Kidney capillary endothelial cell (primary cell): Measurements from ENCODE around the gene AADACL4.
A peak's percentile ranks its signal among the peaks of the same experiment; 100 is the strongest.

ENCODE experiments used
- DNase-seq: peaks from one replicate; pipeline ENCODE4 v3.0.0-alpha.2; 2018; ENCODE audit warnings: low spot score

Gene AADACL4

GRCh38 chr1:12613180-12613579, 30.7 kb upstream of the AADACL4 start:
- no peak for DNase-seq

DNA sequence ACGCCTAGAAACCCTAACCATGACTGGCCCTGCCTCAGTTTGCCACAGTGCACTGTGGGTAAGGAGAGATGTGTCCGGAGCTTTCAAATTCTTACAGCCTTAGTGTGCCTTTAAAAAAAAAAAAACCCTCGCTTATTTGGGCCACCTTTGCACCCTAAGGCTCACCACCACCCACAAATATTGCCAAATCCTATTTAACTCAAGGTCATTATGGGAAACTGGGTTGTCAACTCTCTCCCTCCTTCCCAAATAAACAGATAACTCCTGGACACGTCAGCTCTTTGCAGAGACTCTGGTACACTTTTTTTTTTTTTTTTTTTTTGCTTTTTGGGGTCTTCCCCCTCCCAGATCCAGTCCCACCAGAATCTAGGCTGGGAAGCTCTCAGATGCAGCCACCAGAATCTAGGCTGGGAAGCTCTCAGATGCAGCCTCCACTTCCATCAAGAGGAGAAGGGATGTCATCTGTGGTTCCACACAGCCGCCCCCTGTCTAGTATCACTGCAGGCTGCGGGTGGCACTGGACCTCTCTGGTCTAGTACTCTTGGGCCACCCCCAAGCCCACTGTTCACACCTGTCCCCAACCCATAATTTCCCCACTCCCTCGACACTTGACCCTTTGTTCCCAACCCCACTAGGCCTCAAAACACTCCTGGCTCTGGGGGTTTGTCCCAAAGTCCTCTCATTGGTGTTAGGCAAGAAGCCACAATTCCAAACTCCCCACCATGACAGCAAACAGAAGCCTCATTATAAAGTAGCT, 29.3 kb upstream of the AADACL4 start:
- no peak for DNase-seq

DNA sequence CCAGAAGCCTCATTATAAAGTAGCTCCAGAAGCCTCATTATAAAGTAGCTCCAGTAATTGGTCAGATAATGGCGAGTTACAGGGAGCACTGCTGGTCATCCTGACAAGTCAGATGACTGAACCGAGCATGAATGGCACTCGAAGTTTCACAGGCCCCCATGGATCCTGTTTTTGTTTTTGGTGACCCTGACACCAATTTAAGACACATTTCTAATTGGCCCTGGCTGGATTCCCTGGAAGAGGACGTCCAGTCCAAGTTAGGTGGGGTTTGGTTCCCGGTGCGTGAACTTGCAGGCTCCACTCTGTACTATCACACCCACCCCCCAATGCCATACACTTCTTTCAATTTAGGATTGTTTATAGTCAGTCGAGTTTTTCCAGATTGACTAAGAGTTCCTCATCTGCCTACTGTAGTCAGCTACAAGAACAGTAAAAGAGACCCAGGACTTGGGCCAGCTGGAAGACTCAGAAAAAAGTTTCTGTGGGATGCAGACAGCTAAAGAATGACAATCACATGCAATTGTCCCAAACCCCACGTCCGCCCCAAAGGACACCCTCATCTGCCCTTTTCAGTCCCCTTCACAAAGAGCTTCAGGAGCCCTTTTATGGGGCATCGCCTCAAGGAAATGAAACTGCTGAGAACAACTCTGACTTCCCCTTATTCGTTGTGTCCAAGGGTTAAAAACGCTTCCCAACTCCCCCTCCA, 28.6 kb upstream of the AADACL4 start:
- no peak for DNase-seq

- DNase-seq: no peak
Measured at GRCh38 chr1:12615865-12616708, 27.8 kb upstream of the AADACL4 start.

GRCh38 chr1:12616709-12617373, 27.0 kb upstream of the AADACL4 start:
- DNase-seq: no peak

DNA sequence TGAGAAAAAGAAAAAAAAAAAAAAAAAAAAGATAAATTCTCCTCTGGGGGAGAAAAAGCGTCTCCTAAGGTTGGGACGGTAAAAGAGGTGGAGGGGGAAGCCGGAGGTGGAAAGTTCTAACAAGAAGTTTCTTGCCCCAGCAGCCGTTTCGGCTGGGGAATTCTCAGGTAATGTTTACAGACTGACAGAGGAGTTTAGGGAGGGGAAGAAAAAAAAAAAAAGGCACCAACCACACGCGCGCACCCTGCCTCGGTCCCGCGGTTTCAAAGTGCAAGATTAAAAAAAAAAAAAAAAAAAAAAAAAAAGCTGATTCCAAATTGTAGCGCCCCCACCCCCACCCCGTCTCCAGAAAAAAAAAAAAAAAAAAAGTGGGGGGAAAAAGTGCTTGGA, 26.4 kb upstream of the AADACL4 start:
- no peak for DNase-seq

- DNase-seq: no peak
Measured at GRCh38 chr1:12617901-12618660, 25.8 kb upstream of the AADACL4 start, which contains the start of gene DHRS3. Gene DHRS3 (minus strand): TSS chr1:12618210. CDS start chr1:12617348, 862 bp downstream.

DNA sequence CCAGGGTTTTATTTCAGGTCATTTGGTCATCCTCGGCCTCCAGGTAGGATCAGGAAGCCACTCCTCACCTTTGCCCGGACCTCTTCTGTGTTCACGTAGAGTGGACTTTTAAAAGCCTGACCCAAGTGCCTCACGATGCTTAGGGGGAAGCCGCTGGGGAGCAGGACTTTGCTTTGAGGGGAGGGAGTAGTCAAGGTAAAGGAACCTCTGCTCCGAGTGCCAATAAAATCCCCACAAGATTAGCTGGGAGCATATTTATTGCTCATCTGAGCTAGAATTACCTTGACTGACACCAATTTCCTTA, 25.3 kb upstream of the AADACL4 start:
- DNase-seq: no peak

GRCh38 chr1:12618965-12619791, 24.7 kb upstream of the AADACL4 start:
- peak; percentile 75 for DNase-seq

- peak; percentile 80 for DNase-seq
Measured at GRCh38 chr1:12619792-12620487, 23.9 kb upstream of the AADACL4 start.

DNA sequence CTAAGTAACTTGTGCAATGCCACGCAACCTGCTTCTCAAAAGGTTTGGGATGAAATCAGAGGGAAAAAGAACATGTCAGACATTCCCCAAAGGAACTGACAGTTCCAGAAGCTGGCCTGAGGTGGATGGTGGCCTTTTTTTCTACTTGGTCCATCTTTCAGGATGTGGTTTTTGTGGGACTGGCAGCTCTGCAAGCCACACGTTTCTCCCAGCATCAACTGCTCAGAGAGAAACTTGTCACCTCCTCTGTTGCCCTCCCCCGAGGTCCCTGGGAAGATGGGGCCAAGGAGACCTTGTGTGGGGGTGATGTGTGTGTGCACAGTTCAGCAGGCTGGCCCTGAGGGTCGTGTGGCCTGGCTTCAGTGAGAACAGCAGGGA, 23.4 kb upstream of the AADACL4 start:
- no peak for DNase-seq

DNA sequence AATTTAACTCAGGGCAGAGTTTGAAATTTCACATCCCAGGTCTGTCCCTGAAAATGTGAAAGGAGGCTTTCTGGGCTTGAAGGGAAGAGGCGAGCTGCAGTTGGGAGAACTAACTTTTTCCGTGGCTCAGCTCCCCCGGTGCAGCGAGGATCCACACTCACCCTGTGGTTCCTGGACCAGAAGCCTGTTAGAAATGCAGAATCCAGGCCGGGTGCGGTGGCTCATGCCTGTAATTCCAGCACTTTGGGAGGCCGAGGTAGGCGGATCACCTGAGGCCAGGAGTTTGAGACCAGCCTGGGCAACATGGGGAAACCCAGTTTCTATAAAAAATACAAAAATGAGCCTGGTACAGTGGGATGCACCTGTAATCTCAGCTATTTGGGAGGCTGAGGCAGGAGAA, 23.0 kb upstream of the AADACL4 start:
- DNase-seq: no peak

DNA sequence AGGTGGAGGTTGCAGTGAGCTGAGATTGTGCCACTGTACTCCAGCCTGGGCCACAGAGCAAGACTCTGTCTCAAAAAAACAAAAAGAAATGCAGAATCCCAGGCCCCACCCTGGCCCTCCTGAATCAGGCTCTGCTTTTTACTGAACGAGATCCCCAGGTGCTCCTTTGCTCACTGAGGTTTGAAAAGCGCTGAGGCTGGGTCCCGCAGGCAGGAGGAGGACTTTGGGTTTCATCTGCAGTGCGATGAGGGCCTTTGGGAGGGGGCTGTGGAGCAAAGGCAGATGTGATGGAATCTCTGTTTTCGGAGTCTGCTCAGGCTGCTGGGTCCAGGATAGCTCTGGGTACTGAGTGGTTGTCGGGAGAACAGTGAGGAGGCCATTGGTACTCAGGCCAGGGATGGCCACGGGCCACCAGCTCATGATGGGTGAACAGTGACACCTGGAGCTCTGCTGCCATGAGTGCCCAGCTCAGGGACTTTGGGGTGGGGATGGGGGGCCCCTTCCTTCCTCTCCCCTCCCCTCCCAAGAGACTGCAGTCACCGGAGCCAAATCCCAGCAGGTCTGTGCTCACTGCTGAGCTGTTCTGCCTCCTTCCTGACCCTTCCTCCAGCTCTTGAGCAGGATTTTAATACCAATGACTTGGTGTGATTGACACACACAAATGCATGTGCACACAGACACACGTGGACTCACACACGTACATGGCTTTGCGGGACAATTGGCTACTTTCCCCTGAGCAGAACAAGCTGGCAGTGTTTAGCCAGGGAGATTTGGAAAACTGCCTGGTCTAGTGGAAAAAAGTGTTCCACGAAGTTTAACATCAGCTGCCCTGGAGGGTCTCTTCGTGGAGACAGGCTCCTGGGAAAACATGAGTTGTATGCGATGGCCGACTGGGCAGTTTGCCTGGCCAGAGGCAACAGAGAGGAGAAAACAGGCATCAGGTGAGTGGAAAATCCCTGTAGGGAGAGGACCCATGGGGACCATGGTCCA, 22.2 kb upstream of the AADACL4 start:
- DNase-seq: no peak

DNA sequence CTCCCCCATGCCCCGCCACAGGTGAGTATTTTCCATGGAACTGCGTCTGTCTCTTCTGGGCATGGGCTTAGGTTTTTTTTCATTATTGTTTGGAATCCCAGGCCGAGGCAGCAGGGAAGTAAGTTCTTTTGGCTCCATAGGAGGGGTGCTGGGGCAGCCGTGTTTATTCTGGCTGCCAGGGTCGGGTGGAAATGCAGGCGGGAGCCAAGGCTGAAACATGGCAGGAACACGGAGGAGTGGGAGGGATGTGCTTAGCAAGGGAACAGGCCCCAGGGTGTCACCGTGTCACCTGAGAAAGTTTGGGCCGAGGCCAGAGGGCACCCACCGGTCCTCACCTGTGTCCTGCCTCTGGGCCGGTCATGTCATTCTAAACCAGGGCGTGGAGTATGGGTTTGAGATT, 21.4 kb upstream of the AADACL4 start:
- no peak for DNase-seq

- DNase-seq: no peak
Measured at GRCh38 chr1:12625276-12625675, 18.6 kb upstream of the AADACL4 start.

- DNase-seq: no peak
Measured at GRCh38 chr1:12626888-12627287, 17.0 kb upstream of the AADACL4 start.

- no peak for DNase-seq
Measured at GRCh38 chr1:12627296-12627695, 16.6 kb upstream of the AADACL4 start.

DNA sequence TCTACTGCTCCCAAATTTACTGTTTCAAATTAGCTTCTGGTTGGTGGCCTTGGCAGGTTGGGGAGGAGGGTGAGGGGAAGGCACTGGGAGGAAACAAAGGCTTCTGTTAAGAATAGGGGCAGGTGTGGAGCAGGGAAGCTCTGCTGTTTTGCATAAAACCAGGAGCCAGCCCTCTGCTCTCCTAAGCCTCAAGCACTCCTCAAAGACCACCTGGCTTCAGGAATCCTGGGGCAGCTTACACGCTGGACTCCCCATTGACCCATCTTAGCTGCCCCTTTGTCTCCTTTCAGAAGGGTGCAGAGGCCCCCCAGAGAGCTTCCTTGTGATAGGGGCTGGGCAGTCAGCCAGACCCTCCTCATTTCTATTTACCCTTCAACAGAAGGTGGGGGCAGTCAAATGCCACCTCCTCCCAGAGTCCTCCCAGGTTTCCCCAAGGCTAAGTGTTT, 14.4 kb upstream of the AADACL4 start:
- no peak for DNase-seq
